Natural killer cell (primary cell): ENCODE measurements around the gene PNMA6E. TPM values are rescaled to one million over a fixed set of nuclear protein-coding genes. Genes with fewer than 3 reads are reported as not detected.

Experiments
- ATAC-seq, 3 donors: fragments of 150-1000 bp in 2 of 3; fragments of 200-7000 bp in 1 of 3; cut with Tn5 transposase; 1 replicate in 1 of 3; 2 replicates in 2 of 3; pipeline ENCODE4 v1.10.0; 2021; ENCODE audit warnings: mild to moderate bottlenecking in 2 of 3, moderate library complexity in 2 of 3
- DNase-seq, 2 donors: peaks; one replicate each; pipeline versions ENCODE4 v3.0.0 to v3.0.0-alpha.2; 2013 to 2021; ENCODE audit warnings: mixed read lengths in 1 of 2
- H3K27ac ChIP-seq: one replicate; pipeline ENCODE4 v1.5.1; 2013; ENCODE audit warnings: mild to moderate bottlenecking, low read length
- H3K27me3 ChIP-seq: one replicate; pipeline ENCODE4 v1.6.1; 2013; ENCODE audit warnings: low read length; ENCODE audit not compliant: control insufficient read depth, insufficient read depth
- H3K36me3 ChIP-seq: one replicate; pipeline ENCODE4 v1.6.1; 2013; ENCODE audit warnings: low read length; ENCODE audit not compliant: control insufficient read depth, insufficient read depth
- H3K4me1 ChIP-seq: one replicate; pipeline ENCODE4 v1.6.1; 2013; ENCODE audit warnings: low read length; ENCODE audit not compliant: control insufficient read depth, insufficient read depth
- H3K4me3 ChIP-seq: one replicate; pipeline ENCODE4 v1.5.1; 2013; ENCODE audit warnings: low read length
- H3K9me3 ChIP-seq: one replicate; pipeline ENCODE4 v1.6.1; 2013; ENCODE audit warnings: low read length; ENCODE audit not compliant: control insufficient read depth, insufficient read depth
- H3K27ac Mint-ChIP-seq, 2 donors: one replicate each; pipeline ENCODE4 v1.8.0; 2022; ENCODE audit warnings: mild to moderate bottlenecking in 2 of 2, mixed read lengths in 2 of 2, moderate library complexity in 1 of 2
- H3K27me3 Mint-ChIP-seq, 2 donors: one replicate each; pipeline ENCODE4 v1.8.0; 2022; ENCODE audit warnings: low read depth in 2 of 2, mixed read lengths in 2 of 2
- H3K36me3 Mint-ChIP-seq: one replicate; pipeline ENCODE4 v1.8.0; 2022; ENCODE audit warnings: mixed read lengths
- H3K4me1 Mint-ChIP-seq, 2 donors: one replicate each; pipeline ENCODE4 v1.8.0; 2022; ENCODE audit warnings: mixed read lengths in 2 of 2
- H3K4me3 Mint-ChIP-seq: one replicate; pipeline ENCODE4 v1.8.0; 2022; ENCODE audit warnings: mild to moderate bottlenecking, moderate library complexity, mixed read lengths
- H3K9me3 Mint-ChIP-seq, 2 donors: one replicate each; pipeline ENCODE4 v1.8.0; 2022; ENCODE audit warnings: mixed read lengths in 2 of 2
- WGBS: methylation state at CpG from one replicate; pipeline ENCODE4 v1.1.7; 2013; ENCODE audit warnings: missing lambda C conversion rate; ENCODE audit not compliant: insufficient coverage; 5-methylcytosine and 5-hydroxymethylcytosine counted together
- intact Hi-C: fragments of 100-400 bp; cut with micrococcal nuclease; formaldehyde crosslinking; loops from one replicate; pipeline ENCODE4 v1.14.2; 2022
- total RNA-seq, 4 donors: library from RNA; stranded (reverse); fragments of 120-200 nt in 1 of 4; gene quantifications; one replicate each; pipeline versions ENCODE4 v1.2.3 to v1.2.4, GENCODE V29; 2013 to 2022
- TF ChIP-seq, protein P1 (sequence below): fragments of 200-600 bp; IDR thresholded peaks from one replicate; pipeline ENCODE4 v1.8.0; 2022; ENCODE audit warnings: antibody characterized with exemption

The PNMA6E gene
- total RNA-seq, 3 donors from 2014 or later (not counting 1 experiment from before 2014, with no cell fraction given): not detected

DNA sequence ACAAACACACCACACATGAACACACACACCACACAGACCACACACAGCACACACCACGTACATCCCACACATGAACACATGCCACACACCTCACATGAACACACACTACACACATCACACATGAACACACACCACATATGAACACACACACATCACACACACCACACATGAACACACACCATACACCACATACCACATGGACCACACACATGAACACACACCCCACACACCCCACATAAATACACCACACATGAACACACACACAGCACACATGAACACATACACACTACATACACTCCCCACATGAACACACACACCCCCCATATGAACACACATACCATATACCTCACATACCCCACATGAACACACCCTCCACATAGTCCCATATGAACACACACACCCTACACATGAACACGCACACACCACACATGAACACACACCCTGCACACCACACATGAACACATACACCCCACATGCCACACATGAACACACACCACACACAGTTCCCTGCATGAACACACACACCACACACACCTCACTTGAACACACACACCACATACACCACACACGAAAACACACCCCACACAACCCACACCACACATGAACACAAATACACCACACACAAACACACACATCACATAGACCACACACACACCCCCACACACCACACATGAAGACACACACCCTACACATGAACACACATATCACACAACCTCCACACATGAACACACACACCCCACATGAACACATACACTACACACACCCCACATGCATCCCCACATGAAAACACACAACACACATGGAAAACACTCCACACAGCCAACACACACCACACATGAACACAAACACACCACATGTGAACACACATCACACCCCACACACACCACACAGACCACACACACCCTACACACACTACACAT, 18.3 kb downstream of the PNMA6E start:
- peak in 1 of 3 donors; percentile 17 for ATAC-seq
- Histone ChIP-seq H3K36me3 (no peaks in the 10 kb centered on the region), H3K9me3 (no peaks in the 10 kb centered on the region), H3K27ac (no peak overlapping the region), H3K4me1 (no peaks in the 10 kb centered on the region), H3K27me3 (no peaks in the 10 kb centered on the region), H3K4me3 (no peak overlapping the region)
- Mint-ChIP-seq H3K9me3 (no peaks in the 10 kb centered on the region), H3K27me3 (no peaks in the 10 kb centered on the region), H3K4me1 (no peaks in the 10 kb centered on the region), H3K36me3 (no peaks in the 10 kb centered on the region), H3K4me3 (no peak overlapping the region), H3K27ac (no peak overlapping the region)
- 98% methylated on average over 3 of the region's 3 CpGs for WGBS
- intact Hi-C loops: no loop called here
- TF ChIP-seq, protein P1, sequence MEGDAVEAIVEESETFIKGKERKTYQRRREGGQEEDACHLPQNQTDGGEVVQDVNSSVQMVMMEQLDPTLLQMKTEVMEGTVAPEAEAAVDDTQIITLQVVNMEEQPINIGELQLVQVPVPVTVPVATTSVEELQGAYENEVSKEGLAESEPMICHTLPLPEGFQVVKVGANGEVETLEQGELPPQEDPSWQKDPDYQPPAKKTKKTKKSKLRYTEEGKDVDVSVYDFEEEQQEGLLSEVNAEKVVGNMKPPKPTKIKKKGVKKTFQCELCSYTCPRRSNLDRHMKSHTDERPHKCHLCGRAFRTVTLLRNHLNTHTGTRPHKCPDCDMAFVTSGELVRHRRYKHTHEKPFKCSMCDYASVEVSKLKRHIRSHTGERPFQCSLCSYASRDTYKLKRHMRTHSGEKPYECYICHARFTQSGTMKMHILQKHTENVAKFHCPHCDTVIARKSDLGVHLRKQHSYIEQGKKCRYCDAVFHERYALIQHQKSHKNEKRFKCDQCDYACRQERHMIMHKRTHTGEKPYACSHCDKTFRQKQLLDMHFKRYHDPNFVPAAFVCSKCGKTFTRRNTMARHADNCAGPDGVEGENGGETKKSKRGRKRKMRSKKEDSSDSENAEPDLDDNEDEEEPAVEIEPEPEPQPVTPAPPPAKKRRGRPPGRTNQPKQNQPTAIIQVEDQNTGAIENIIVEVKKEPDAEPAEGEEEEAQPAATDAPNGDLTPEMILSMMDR: no peak
- DNase-seq: no peak

- H3K9me3 Mint-ChIP-seq: no peaks in the 10 kb centered on the region
- no peak overlapping the region for H3K4me3 ChIP-seq
- H3K27me3 Mint-ChIP-seq: no peaks in the 10 kb centered on the region
- H3K36me3 Mint-ChIP-seq: no peaks in the 10 kb centered on the region
- peak; percentile 37 to 74 (median 66) for ATAC-seq
- DNase-seq: peak in 1 of 2 donors; percentile 33
- H3K36me3 ChIP-seq: no peaks in the 10 kb centered on the region
- H3K4me1 Mint-ChIP-seq: no peaks in the 10 kb centered on the region
- H3K4me3 Mint-ChIP-seq: no peak overlapping the region
- H3K4me1 ChIP-seq: no peaks in the 10 kb centered on the region
- TF ChIP-seq, protein P1: no peak
- H3K9me3 ChIP-seq: no peaks in the 10 kb centered on the region
- H3K27me3 ChIP-seq: no peaks in the 10 kb centered on the region
- no peak overlapping the region for H3K27ac Mint-ChIP-seq
- H3K27ac ChIP-seq: no peak overlapping the region
- 47% methylated on average over 12 of the region's 12 CpGs for WGBS
- intact Hi-C loops: no loop called here
Measured at GRCh38 chrX:153381684-153382532, 19.2 kb downstream of the PNMA6E start.

- H3K27me3 Mint-ChIP-seq: no peaks in the 10 kb centered on the region
- intact Hi-C loops: no loop called here
- WGBS: 98% methylated on average over 9 of the region's 9 CpGs
- Histone ChIP-seq H3K4me3 (no peak overlapping the region), H3K4me1 (no peaks in the 10 kb centered on the region), H3K9me3 (no peaks in the 10 kb centered on the region), H3K36me3 (no peaks in the 10 kb centered on the region), H3K27ac (no peak overlapping the region), H3K27me3 (no peaks in the 10 kb centered on the region)
- H3K4me3 Mint-ChIP-seq: no peak overlapping the region
- DNase-seq: no peak
- H3K9me3 Mint-ChIP-seq: no peaks in the 10 kb centered on the region
- no peak overlapping the region for H3K27ac Mint-ChIP-seq
- TF ChIP-seq, protein P1: no peak
- no peaks in the 10 kb centered on the region for H3K36me3 Mint-ChIP-seq
- ATAC-seq: no peak
- no peaks in the 10 kb centered on the region for H3K4me1 Mint-ChIP-seq
Measured at GRCh38 chrX:153380691-153381090, 20.5 kb downstream of the PNMA6E start.
